Measurements from ENCODE around the gene GFPT2. TPM values are rescaled to one million over a fixed set of nuclear protein-coding genes. Genes with fewer than 3 reads are reported as not detected.

The GFPT2 gene
- total RNA-seq, 1 donor from 2014 or later = 8.4 TPM

DNA sequence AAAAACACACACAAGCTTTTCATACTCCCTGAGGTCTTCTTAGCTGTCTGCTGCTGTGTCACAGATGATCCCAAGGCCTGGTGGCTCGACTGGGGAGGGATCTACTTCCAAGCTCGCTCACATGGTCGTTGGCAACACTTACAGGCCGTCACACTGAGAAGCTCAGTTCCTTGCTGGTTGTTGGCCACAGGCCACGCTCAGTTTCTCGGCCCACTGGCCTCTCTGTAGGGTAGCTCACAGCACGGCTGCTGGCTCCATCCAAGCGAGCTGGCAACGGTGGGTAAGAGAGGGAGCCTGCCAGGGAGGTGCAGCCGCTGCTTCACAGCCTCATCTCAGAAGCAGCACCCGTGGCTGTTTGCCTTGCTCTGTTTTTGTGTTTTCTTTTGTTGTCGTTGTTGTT is 43.8 kb upstream of the GFPT2 start:
- peaks cover 6% of the 10 kb centered on the region for H3K9me3 ChIP-seq (replicated peaks)
- no peak for DNase-seq
- peaks cover 16% of the 10 kb centered on the region for H3K27me3 ChIP-seq (ENCODE audit: low read depth)
- no peak for TF ChIP-seq CTCF (IDR thresholded peaks at IDR 0.05; ENCODE audit: borderline replicate concordance)
- no peak overlapping the region for H3K4me3 ChIP-seq
- intact Hi-C loops (cut with micrococcal nuclease) = no loop called here
- no peaks in the 10 kb centered on the region for H3K4me1 ChIP-seq
- H3K36me3 ChIP-seq = no peaks in the 10 kb centered on the region
- no peak overlapping the region for H3K27ac ChIP-seq (replicated peaks)

DNA sequence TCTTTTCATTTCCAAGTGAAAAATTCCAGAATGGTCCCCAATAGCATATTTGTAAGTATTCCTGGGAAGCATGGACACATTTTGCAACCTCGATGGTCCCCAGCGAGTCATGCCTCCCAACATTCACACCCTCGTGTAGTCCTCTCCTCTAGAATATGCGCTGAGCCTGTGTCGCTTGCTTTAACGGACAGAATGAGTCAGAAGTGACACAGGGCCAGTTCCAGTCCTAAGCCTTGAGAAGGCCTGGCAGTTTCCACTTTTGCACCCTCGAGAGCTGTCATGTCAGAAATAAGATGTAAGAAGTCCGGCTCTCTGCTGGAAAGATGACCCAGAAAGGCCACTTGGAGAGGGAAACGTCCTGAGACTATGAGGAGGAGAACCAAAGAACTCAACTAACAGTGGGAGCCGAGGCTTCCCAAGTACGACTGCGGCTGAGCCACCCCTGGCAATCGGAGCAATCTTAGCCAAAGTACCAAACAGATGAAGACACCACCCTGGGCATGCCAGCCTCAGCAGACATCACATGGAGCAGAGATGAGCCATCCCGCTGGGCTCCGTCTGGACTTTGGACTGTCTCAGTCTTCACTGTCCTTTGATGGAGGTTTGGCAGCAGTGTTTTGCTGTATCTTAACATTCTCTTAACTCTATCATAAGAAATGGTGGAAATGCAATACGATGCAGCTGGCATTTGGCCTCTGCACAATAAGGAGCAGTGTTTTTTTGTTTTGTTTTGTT is 42.6 kb upstream of the GFPT2 start:
- Histone ChIP-seq H3K27me3 (ENCODE audit: low read depth) (peaks cover 16% of the 10 kb centered on the region), H3K4me3 (no peak overlapping the region), H3K36me3 (no peaks in the 10 kb centered on the region), H3K9me3 (replicated peaks) (no peaks in the 10 kb centered on the region), H3K4me1 (no peaks in the 10 kb centered on the region), H3K27ac (replicated peaks) (no peak overlapping the region)
- intact Hi-C loops (cut with micrococcal nuclease) = no loop called here
- no peak for DNase-seq
- TF ChIP-seq CTCF (IDR thresholded peaks at IDR 0.05; ENCODE audit: borderline replicate concordance) = no peak

DNA sequence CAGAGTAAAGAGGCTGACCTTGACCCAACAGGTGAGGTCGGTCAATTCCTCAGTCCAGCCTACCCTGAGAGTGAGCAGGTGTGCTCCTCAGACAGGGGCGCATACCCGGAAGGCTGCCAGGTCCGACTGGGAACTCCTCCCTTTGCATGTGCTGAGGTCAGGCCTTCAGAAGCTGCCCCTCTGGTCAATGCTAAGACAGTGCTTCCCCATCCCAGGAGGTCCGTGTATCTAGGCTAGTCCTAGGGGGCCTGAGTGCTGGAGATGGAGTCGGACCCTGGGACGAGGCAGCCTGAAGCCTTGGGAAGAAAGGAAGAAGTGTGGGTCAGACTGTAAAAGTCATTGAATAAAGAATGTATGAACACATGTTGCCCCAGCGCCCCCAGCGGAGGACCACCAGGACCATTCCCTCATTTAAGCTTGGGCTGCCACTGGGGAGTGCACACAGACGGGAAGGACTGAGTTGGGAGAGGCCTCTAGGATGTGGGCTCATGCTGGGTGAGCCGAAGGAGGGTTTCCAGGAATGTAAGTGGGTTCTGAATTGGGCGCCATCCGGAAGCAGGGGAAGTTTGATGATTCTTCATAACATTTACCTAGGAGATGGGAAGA is 41.0 kb upstream of the GFPT2 start:
- TF ChIP-seq CTCF (IDR thresholded peaks at IDR 0.05; ENCODE audit: borderline replicate concordance) = no peak

GRCh38 chr5:180391276-180391675 is 38.1 kb upstream of the GFPT2 start:
- Histone ChIP-seq H3K4me1 (no peaks in the 10 kb centered on the region), H3K9me3 (replicated peaks) (no peaks in the 10 kb centered on the region), H3K27ac (replicated peaks) (no peak overlapping the region), H3K4me3 (no peak overlapping the region), H3K27me3 (ENCODE audit: low read depth) (peaks cover 16% of the 10 kb centered on the region), H3K36me3 (no peaks in the 10 kb centered on the region)
- TF ChIP-seq CTCF (IDR thresholded peaks at IDR 0.05; ENCODE audit: borderline replicate concordance) = no peak
- intact Hi-C loops (cut with micrococcal nuclease) = no loop called here
- no peak for DNase-seq

More for the DNA sequence above, 41.0 kb upstream of the GFPT2 start:
- H3K4me3 ChIP-seq = no peak overlapping the region
- H3K27me3 ChIP-seq (ENCODE audit: low read depth) = peaks cover 16% of the 10 kb centered on the region
- no peaks in the 10 kb centered on the region for H3K36me3 ChIP-seq
- no peaks in the 10 kb centered on the region for H3K4me1 ChIP-seq
- DNase-seq = no peak
- H3K9me3 ChIP-seq (replicated peaks) = no peaks in the 10 kb centered on the region
- H3K27ac ChIP-seq (replicated peaks) = no peak overlapping the region
- intact Hi-C loops (cut with micrococcal nuclease) = no loop called here

DNA sequence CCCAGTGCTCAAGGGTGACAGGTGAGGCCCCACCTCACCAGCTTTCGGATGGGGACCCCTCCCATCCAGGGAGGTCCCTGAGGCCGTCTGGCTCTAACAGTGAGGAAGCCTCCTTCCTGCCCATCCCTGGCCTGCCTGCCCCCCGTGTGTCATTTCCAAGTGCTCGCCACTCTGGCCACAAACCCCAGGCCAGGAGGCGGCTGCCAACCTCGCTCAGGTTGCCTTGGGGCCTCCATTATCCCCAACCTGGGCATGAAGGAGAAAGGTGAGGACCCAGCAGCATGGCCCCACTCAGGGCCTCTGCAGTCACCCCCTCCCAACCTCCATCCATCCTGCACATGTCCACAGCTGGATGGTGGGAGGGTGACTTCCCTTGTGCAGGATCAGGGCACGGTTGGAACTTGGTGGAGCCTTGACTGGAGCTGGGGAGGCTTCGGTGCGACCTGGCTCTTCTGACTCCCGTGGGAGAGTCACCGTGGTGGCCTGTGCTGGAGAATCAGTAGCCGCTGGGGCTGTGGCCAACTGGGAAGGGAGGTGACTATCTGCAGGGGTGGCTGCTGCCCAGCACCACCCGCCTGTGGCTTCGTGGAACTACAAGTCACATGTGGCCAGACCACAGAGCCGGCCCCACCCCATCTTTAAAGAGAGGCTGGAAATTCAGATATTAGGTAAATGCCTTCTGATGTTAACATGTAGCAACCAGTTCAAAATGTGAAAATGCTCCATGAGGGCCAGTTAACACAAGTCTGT is 37.5 kb upstream of the GFPT2 start:
- Histone ChIP-seq H3K9me3 (replicated peaks) (no peaks in the 10 kb centered on the region), H3K27me3 (ENCODE audit: low read depth) (peaks cover 16% of the 10 kb centered on the region), H3K27ac (replicated peaks) (peak overlapping the region; percentile 23), H3K36me3 (no peaks in the 10 kb centered on the region), H3K4me3 (no peak overlapping the region), H3K4me1 (no peaks in the 10 kb centered on the region)
- DNase-seq = no peak
- no peak for TF ChIP-seq CTCF (IDR thresholded peaks at IDR 0.05; ENCODE audit: borderline replicate concordance)
- intact Hi-C loops (cut with micrococcal nuclease) = no loop called here
